ENCODE results near the gene ST6GALNAC6.

DNA sequence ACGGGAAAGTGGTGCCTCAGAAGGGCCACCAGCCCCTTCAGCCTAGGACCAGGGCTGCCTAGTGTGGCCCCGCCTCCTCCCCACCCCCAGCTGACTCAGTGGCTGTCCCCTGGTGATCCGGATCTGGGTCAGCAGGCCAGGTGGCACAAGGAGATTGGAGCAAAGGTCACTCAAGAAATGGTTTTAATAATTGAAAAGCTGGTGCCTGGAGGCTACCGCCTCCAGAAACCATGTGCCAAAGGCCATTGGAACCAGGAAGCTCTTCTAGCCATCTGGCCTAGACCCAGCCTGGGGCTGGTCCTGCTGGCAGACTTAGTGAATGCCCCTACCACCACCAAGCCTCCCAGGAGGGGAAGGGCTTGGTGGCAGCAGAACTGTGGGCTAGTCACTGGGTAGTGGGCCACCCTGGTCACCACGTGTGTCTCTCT is 15.9 kb upstream of the ST6GALNAC6 start:
- TF ChIP-seq EZH2 (IDR thresholded peaks at IDR 0.05): no peak
- TF ChIP-seq, protein P1, sequence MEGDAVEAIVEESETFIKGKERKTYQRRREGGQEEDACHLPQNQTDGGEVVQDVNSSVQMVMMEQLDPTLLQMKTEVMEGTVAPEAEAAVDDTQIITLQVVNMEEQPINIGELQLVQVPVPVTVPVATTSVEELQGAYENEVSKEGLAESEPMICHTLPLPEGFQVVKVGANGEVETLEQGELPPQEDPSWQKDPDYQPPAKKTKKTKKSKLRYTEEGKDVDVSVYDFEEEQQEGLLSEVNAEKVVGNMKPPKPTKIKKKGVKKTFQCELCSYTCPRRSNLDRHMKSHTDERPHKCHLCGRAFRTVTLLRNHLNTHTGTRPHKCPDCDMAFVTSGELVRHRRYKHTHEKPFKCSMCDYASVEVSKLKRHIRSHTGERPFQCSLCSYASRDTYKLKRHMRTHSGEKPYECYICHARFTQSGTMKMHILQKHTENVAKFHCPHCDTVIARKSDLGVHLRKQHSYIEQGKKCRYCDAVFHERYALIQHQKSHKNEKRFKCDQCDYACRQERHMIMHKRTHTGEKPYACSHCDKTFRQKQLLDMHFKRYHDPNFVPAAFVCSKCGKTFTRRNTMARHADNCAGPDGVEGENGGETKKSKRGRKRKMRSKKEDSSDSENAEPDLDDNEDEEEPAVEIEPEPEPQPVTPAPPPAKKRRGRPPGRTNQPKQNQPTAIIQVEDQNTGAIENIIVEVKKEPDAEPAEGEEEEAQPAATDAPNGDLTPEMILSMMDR (IDR thresholded peaks at IDR 0.05): no peak
- TF ChIP-seq EZH2phosphoT487 (IDR thresholded peaks at IDR 0.05): no peak

Data from neural progenitor cell (in vitro differentiated cells).